HTERT RPE-1 (cell line): ENCODE measurements around the gene TNS3.

Source experiments
- in situ Hi-C: fragments of 300-500 bp; cut with MboI; formaldehyde crosslinking; loops from 4 replicates; pipeline ENCODE4 v1.14.3; 2020; ENCODE audit warnings: low sequenced_read_pairs

TNS3 gene

GRCh38 chr7:47393406-47393805 lies 188.5 kb downstream of the TNS3 start:
- in situ Hi-C loops: no loop called here

GRCh38 chr7:47392241-47392759 lies 189.6 kb downstream of the TNS3 start:
- in situ Hi-C loops: no loop called here

- in situ Hi-C loops: no loop called here
Measured at GRCh38 chr7:47391726-47392125, 190.2 kb downstream of the TNS3 start.

GRCh38 chr7:47390914-47391313 lies 191.0 kb downstream of the TNS3 start:
- in situ Hi-C loops: no loop called here

GRCh38 chr7:47389923-47390630 lies 191.8 kb downstream of the TNS3 start:
- in situ Hi-C loops: no loop called here

GRCh38 chr7:47389171-47389922 lies 192.6 kb downstream of the TNS3 start:
- in situ Hi-C loops: no loop called here

- in situ Hi-C loops: no loop called here
Measured at GRCh38 chr7:47387506-47387905, 194.4 kb downstream of the TNS3 start.

GRCh38 chr7:47386273-47386835 lies 195.6 kb downstream of the TNS3 start:
- in situ Hi-C loops: no loop called here

GRCh38 chr7:47385536-47386125 lies 196.3 kb downstream of the TNS3 start:
- in situ Hi-C loops: no loop called here

- in situ Hi-C loops: no loop called here
Measured at GRCh38 chr7:47384755-47385535, 197.0 kb downstream of the TNS3 start.

- in situ Hi-C loops: no loop called here
Measured at GRCh38 chr7:47383696-47384445, 198.0 kb downstream of the TNS3 start.

- in situ Hi-C loops: no loop called here
Measured at GRCh38 chr7:47383072-47383471, 198.8 kb downstream of the TNS3 start.

GRCh38 chr7:47382200-47382599 lies 199.7 kb downstream of the TNS3 start:
- in situ Hi-C loops: no loop called here

GRCh38 chr7:47381134-47381495 lies 200.8 kb downstream of the TNS3 start:
- in situ Hi-C loops: no loop called here

- in situ Hi-C loops: no loop called here
Measured at GRCh38 chr7:47380325-47381133, 201.4 kb downstream of the TNS3 start.

- in situ Hi-C loops: no loop called here
Measured at GRCh38 chr7:47379629-47380324, 202.1 kb downstream of the TNS3 start.

- in situ Hi-C loops: no loop called here
Measured at GRCh38 chr7:47378728-47379395, 203.0 kb downstream of the TNS3 start.

- in situ Hi-C loops: no loop called here
Measured at GRCh38 chr7:47377741-47378140, 204.2 kb downstream of the TNS3 start.
